HG03159 (cell line): ENCODE data around the gene BIN2.
A peak's percentile ranks its signal among the peaks of the same experiment; 100 is the strongest.
"Not testable (repeated sequence)": the region's sequence is repeated elsewhere in the genome, so short reads cannot be mapped to it uniquely, and the experiment has no call there.

Experiments used
- ATAC-seq: cut with Tn5 transposase; IDR thresholded peaks from one replicate; pipeline ENCODE4 v1.9.1; 2021; ENCODE audit warnings: mild to moderate bottlenecking, moderate library complexity; ENCODE audit not compliant: unreplicated experiment

BIN2 gene

GRCh38 chr12:51263341-51263740 lies 60.6 kb downstream of the BIN2 start:
- ATAC-seq, result no peak

GRCh38 chr12:51262758-51263177 lies 61.2 kb downstream of the BIN2 start:
- no peak for ATAC-seq

- not testable (repeated sequence) for ATAC-seq
These were observed 64.4 kb downstream of the BIN2 start for GRCh38 chr12:51259600-51259999.

- ATAC-seq, result no peak
These were observed 69.4 kb downstream of the BIN2 start for GRCh38 chr12:51254536-51254935.

- ATAC-seq, result no peak
These were observed 70.7 kb downstream of the BIN2 start for GRCh38 chr12:51253276-51253675.

GRCh38 chr12:51247523-51248206 lies 76.3 kb downstream of the BIN2 start:
- ATAC-seq, result no peak

GRCh38 chr12:51246254-51246853 lies 77.6 kb downstream of the BIN2 start:
- no peak for ATAC-seq

GRCh38 chr12:51245476-51246253 lies 78.3 kb downstream of the BIN2 start:
- no peak for ATAC-seq

- no peak for ATAC-seq
These were observed 79.7 kb downstream of the BIN2 start for GRCh38 chr12:51244269-51244668.

- ATAC-seq, result no peak
These were observed 81.1 kb downstream of the BIN2 start for GRCh38 chr12:51242876-51243275.

GRCh38 chr12:51242120-51242519 lies 81.9 kb downstream of the BIN2 start:
- no peak for ATAC-seq

- ATAC-seq, result no peak
These were observed 83.0 kb downstream of the BIN2 start for GRCh38 chr12:51240971-51241370.

- ATAC-seq, result peak; percentile 90
These were observed 85.3 kb downstream of the BIN2 start, which contains the start of gene DAZAP2 for GRCh38 chr12:51238510-51239334. DAZAP2 (plus strand) TSS chr12:51238826; CDS start chr12:51238908, 82 bp downstream.

- ATAC-seq, result peak; percentile 4
These were observed 85.9 kb downstream of the BIN2 start for GRCh38 chr12:51238037-51238509.

- no peak for ATAC-seq
These were observed 89.4 kb downstream of the BIN2 start for GRCh38 chr12:51234530-51234929.

GRCh38 chr12:51232642-51233041 lies 91.3 kb downstream of the BIN2 start:
- no peak for ATAC-seq
